GM21528 (cell line): ENCODE data around the gene KRTAP9-2.
"Not testable (repeated sequence)": the region's sequence is repeated elsewhere in the genome, so short reads cannot be mapped to it uniquely, and the experiment has no call there.

Experiments used
- ATAC-seq: cut with Tn5 transposase; IDR thresholded peaks from one replicate; pipeline ENCODE4 v1.9.1; 2021; ENCODE audit warnings: mild to moderate bottlenecking, moderate library complexity; ENCODE audit not compliant: unreplicated experiment, low FRiP score

Gene KRTAP9-2

DNA sequence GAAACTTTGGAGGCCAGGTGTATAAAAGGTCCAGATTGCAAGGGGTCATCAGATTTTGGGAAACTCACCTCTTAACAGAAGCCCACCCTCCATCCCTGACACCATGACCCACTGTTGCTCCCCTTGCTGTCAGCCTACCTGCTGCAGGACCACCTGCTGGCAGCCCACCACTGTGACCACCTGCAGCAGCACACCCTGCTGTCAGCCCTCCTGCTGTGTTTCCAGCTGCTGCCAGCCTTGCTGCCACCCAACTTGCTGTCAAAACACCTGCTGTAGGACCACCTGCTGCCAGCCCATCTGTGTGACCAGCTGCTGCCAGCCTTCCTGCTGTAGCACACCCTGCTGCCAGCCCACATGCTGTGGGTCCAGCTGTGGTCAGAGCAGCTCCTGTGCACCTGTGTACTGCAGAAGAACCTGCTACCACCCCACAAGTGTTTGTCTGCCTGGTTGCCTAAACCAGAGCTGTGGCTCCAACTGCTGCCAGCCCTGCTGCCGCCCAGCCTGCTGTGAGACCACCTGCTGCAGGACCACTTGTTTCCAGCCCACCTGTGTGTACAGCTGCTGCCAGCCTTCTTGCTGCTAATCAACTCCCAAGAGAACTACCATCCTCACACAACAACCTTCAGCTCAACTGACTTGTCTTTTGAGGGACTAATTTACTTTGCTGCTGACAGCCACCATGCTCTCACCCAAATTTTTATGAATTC, 6.1 kb downstream of the KRTAP9-2 start, which contains the start of gene KRTAP9-3:
Gene KRTAP9-3, plus strand, starts transcription at position 51 of the 707 bp plus-strand sequence. Its CDS starts 53 bp downstream, at position 104.
- ATAC-seq, result not testable (repeated sequence)

DNA sequence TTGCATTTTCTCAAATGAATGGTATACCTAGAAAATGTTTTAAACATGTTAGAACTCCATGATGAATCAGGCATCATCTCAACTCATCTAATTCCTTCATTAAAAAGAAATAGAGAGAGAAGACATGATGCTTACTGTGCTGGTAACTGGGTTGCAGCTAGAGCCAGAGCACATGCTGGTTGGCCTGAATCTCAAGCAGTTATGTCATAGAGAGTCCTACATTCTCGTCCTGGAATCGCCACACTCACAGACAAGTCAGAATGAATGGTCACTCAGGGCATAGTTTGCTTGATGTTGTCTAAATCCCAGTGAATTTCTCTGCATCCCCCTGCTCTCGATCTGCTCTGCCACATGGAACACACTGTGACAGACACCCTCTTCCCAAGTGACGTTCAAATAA, 10.7 kb downstream of the KRTAP9-2 start:
- ATAC-seq, result not testable (repeated sequence)

DNA sequence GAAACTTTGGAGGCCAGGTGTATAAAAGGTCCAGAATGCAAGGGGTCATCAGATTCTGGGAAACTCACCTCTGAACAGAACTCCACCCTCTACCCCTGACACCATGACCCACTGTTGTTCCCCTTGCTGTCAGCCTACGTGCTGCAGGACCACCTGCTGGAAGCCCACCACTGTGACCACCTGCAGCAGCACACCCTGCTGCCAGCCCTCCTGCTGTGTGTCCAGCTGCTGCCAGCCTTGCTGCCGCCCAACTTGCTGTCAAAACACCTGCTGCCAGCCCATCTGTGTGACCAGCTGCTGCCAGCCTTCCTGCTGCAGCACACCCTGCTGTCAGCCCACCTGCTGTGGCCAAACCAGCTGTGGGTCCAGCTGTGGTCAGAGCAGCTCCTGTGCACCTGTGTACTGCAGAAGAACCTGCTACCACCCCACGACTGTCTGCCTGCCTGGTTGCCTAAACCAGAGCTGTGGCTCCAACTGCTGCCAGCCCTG, 11.5 kb downstream of the KRTAP9-2 start, which contains the start of gene KRTAP9-8:
Gene KRTAP9-8, plus strand, starts transcription at position 51 of the 489 bp plus-strand sequence. Its CDS starts 53 bp downstream, at position 104.
- ATAC-seq, result not testable (repeated sequence)

DNA sequence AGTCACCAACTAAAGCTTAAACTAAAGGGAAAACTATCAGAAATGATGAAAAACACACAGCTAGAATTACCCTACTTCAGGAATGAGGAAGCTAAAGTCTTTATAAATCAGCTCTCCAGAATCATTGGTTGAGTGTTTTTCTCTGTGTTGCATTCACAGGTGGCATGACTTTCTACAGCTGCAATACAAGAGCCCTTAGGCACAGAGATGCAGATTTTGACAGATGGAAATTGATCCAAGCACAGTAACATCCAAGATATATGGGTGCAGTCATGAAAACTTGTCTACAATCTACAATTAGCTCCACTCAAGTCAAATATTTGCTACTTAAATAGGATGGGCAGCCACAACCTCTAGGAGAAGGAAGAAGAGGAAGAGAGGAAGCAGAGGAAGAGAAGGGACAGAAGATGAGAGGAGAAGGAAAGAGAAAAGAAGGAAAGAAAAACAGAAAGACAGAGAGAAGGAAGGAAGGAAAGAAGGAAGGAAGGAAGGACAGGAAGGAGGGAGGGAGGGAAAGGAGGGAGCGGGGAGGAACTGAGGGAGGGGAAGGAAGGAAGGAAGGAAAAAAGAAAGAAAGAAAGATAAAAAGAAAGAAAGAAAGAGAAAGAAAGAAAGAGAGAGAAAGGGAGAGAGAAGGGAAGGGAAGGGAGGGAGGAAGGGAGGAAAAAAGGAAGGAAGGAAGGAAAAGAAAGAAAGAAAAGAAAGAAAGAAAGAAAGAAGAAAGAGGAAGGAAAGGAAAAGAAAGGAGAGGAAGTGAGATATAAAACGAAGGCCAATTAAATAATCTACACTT, 20.7 kb downstream of the KRTAP9-2 start:
- not testable (repeated sequence) for ATAC-seq

DNA sequence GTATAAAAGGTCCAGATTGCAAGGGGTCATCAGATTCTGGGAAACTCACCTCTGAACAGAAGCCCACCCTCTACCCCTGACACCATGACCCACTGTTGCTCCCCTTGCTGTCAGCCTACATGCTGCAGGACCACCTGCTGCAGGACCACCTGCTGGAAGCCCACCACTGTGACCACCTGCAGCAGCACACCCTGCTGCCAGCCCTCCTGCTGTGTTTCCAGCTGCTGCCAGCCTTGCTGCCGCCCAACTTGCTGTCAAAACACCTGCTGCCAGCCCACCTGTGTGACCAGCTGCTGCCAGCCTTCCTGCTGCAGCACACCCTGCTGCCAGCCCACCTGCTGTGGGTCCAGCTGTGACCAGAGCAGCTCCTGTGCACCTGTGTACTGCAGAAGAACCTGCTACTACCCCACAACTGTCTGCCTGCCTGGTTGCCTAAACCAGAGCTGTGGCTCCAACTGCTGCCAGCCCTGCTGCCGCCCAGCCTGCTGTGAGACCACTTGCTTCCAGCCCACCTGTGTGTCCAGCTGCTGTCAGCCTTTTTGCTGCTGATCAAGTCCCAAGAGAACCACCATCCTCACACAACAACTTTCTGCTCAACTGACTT, 23.3 kb downstream of the KRTAP9-2 start, which contains the start of gene KRTAP9-4:
Gene KRTAP9-4, plus strand, starts transcription at position 51 of the 604 bp plus-strand sequence. Its CDS starts 34 bp downstream, at position 85.
- not testable (repeated sequence) for ATAC-seq

DNA sequence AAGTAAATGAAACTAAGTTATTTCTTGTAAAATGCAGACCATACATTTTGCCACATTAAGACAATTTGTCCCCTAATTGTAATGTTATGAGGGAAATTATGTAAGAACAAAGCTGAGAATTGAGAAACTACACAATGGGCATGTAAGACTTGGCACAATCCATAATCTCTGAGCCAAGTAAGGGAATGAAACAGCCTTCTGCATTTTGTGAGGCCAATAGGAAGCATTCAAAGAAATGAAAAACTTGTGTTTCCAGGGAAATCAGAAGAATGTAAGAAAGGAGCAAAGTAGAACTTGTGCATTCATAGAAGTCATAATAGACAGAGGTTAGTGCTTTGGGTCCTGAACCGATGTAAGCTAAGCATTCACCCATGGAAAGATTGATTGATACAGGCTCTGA, 24.8 kb downstream of the KRTAP9-2 start:
- no peak for ATAC-seq

DNA sequence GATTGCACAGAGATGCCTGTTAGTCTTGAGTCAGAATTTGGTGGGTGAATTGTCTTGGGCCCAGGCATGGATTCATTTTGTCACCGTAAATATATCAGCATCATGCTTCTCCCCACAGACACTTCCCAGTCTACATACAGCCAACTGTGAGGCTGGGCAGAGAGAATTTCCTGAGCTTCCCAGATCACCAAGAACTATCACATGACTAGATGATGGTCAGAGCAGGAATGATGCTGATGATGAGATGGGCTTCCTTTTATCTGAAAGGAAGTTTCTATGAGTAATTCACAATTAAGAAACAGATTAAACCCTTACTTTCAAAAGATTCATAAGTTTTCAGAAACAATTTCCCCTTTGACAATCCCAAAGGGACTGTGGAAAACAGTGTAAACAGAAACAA, 28.4 kb downstream of the KRTAP9-2 start:
- ATAC-seq, result no peak

DNA sequence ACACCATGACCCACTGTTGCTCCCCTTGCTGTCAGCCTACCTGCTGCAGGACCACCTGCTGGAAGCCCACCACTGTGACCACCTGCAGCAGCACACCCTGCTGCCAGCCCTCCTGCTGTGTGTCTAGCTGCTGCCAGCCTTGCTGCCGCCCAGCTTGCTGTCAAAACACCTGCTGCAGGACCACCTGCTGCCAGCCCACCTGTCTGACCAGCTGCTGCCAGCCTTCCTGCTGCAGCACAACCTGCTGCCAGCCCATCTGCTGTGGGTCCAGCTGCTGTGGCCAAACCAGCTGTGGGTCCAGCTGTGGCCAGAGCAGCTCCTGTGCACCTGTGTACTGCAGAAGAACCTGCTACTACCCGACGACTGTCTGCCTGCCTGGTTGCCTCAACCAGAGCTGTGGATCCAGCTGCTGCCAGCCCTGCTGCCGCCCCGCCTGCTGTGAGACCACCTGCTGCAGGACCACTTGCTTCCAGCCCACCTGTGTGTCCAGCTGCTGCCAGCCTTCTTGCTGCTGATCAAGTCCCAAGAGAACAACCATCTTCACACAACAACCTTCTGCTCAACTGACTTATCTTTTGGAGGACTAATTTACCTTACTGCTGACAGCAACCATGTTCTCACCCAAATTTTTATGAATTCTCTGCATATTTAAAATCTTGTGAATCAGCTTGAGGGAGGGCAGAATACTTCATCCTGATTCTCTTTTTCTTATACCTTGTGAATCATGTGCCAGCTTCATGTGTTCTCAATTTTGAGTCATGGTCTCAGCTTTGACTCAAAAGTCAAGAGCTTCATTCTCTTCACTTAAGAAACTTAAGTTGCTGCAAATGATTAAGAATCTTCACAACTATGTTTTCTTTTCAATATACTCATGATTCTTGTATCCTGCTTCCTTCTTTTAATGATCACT, 29.2 kb downstream of the KRTAP9-2 start, which contains the start of gene KRTAP9-9:
Gene KRTAP9-9, plus strand, starts transcription at position 4 of the 910 bp plus-strand sequence.
- ATAC-seq, result not testable (repeated sequence)

DNA sequence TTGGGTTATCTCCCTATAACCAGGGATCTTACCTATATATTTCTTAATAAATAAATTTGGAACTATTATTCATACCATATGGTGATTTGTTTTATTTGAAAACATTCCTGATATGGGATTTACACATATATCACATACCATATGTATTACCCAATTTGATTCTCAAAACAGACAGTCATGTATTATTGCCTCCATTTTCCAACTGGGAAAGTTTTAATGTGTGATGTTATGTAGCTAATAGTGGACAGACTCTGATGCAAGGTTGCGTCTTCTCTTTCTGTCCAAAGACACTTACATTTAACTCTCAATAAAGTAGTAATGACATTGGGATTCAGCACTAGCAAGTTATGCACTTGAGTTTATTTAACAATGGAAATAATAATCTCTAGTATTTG, 29.8 kb downstream of the KRTAP9-2 start:
- ATAC-seq, result no peak

DNA sequence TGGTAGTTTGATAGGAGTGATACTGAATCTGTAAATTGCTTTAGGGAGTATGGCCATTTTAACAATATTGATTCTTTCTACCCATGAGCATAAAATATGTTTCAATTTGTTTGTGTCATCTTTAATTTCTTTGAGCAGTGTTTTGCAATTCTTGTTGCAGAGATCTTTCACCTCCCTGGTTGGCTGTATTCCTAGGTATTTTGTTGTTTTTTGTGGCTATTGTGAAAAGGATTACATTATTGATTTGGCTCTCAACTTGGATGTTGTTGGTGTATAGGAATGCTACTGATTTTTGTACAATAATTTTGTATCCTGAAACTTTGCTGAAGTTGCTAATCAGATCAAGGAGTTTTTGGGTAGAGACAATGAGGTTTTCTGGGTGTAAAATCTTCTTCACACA, 32.0 kb downstream of the KRTAP9-2 start:
- ATAC-seq, result no peak

DNA sequence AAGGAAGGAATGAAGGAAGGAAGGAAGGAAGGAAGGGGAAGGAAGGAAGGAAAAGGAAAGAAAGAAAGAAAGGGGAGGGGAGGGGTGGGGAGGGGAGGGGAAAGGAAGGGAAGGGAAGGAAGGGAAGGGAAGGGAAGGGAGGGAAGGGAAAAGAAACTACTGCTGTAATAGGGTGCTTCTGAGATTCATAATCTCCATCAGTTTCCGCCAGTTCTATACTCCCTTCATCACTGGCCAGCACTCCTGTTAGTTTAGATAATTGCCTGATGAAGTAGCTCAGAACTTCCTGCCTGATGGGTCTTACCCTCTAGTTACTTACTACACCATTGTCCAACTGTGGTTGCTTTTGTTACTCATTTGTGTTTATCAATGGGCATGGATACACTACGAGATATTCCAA, 36.8 kb downstream of the KRTAP9-2 start:
- no peak for ATAC-seq

DNA sequence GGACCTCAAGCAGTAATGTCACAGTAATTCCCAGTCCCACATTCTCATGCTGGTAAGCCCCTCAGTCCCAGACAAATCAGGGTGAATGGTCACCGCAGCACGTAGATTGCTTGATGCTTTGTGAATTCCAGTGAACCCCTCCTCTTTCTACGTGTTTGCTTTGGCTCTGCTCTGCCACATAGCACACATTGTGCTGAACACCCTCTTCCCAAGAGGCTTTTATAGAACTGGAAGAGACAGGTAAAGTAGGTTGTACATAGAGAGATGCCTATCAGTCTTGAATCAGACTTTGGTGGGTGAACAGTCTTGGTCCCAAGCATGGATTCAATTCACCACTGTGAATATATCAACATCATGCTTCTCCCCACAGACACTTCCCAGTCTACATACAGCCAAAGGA, 38.2 kb downstream of the KRTAP9-2 start:
- no peak for ATAC-seq

DNA sequence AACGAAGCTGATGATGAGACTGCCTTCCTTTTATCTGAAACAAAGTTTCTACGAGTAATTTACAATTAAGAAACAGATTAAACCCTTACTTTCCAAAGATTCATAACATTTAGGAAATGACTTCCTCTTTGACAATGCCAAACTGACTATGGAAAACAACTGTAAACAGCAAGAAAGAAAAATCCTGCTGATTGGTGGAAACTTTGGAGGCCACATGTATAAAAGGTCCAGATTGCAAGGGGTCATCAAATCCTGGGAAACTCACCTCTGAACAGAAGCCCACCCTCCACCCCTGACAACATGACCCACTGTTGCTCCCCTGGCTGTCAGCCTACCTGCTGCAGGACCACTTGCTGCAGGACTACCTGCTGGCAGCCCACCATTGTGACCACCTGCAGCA, 38.6 kb downstream of the KRTAP9-2 start, which contains the start of gene KRTAP9-6:
Gene KRTAP9-6, plus strand, starts transcription at position 301 of the 400 bp plus-strand sequence. Its CDS starts 0 bp downstream, at position 301.
- no peak for ATAC-seq

DNA sequence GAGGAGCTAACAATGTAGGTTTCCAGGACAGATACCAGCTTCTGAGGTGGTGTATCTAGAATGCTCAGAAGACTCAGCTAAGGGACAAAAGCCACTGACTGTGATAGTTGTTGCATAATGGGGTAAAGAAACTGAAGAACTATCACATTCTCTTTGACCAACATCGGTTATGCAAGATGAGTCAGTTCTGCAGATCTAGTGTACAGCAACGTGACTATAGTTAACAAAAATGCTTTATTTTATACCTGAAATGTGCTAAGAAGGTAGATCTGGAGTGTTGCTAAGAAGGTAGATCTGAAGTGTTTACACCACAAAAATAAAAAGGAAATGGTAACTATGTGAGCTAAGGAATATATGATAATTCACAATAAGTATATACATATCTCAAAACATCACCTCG, 41.3 kb downstream of the KRTAP9-2 start:
- ATAC-seq, result no peak

DNA sequence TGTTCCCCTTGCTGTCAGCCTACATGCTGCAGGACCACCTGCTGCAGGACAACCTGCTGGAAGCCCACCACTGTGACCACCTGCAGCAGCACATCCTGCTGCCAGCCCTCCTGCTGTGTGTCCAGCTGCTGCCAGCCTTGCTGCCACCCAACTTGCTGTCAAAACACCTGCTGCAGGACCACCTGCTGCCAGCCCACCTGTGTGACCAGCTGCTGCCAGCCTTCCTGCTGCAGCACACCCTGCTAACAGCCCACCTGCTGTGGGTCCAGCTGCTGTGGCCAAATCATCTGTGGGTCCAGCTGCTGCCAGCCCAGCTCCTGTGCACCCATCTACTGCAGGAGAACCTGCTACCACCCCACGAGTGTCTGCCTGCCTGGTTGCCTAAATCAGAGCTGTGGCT, 44.9 kb downstream of the KRTAP9-2 start:
- ATAC-seq, result not testable (repeated sequence)

DNA sequence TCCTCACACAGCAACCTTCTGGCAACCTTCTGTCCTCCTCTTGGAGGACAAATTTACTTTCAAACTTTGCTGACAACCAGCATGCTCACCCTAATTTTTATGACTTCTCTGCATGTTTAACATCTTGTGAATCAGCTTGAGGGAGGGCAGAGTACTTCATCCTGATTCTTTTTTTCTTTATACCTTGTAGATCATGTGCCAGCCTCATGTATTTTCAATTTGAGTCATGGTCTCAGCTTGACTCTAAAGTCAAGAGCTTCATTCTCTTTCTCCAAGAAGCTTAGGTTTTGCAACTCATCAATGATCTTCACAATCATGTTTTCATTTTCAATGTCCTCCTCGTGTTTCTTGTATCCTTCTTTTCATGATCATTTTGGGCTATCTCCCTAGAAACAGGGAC, 45.4 kb downstream of the KRTAP9-2 start:
- ATAC-seq, result no peak

DNA sequence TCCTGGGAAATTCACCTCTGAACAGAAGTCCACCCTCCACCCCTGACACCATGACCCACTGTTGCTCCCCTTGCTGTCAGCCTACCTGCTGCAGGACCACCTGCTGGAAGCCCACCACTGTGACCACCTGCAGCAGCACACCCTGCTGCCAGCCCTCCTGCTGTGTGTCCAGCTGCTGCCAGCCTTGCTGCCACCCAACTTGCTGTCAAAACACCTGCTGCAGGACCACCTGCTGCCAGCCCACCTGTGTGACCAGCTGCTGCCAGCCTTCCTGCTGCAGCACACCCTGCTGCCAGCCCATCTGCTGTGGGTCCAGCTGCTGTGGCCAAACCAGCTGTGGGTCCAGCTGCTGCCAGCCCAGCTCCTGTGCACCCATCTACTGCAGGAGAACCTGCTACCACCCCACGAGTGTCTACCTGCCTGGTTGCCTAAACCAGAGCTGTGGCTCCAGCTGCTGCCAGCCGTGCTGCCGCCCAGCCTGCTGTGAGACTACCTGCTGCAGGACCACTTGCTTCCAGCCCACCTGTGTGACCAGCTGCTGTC, 49.3 kb downstream of the KRTAP9-2 start, which contains the start of gene KRTAP9-7:
Gene KRTAP9-7, plus strand, starts transcription at position 51 of the 543 bp plus-strand sequence. Its CDS starts 0 bp downstream, at position 51.
- ATAC-seq, result not testable (repeated sequence)
